MM.1S (cell line): ENCODE results near the gene SFMBT2.

Experiments used
- DNase-seq: peaks from one replicate; pipeline ENCODE4 v3.0.0-alpha.2; 2015
- H2AFZ ChIP-seq: fragments of 300-600 bp; sonication (generic); 2 replicates; pipeline ENCODE4 v1.6.0; 2016; ENCODE audit warnings: antibody characterized with exemption, low read length
- H3F3A ChIP-seq: fragments of 300-600 bp; sonication (generic); 2 replicates; pipeline ENCODE4 v1.6.1; 2016; ENCODE audit warnings: mild to moderate bottlenecking, antibody characterized with exemption, low read length, moderate library complexity, mixed read lengths; ENCODE audit not compliant: insufficient read depth
- H3K27ac ChIP-seq: fragments of 300-600 bp; sonication (generic); 2 replicates; pipeline ENCODE4 v1.5.1; 2016; ENCODE audit warnings: mild to moderate bottlenecking, low read length
- H3K27me3 ChIP-seq: fragments of 300-600 bp; sonication (generic); replicated peaks from 2 replicates; pipeline ENCODE4 v1.6.0; 2016; ENCODE audit warnings: low read length; ENCODE audit not compliant: insufficient read depth
- H3K36me3 ChIP-seq: fragments of 300-600 bp; sonication (generic); replicated peaks from 2 replicates; pipeline ENCODE4 v1.6.1; 2016; ENCODE audit warnings: mild to moderate bottlenecking, low read length, mixed read lengths; ENCODE audit not compliant: insufficient read depth
- H3K4me1 ChIP-seq: fragments of 300-600 bp; sonication (generic); 2 replicates; pipeline ENCODE4 v1.6.1; 2016; ENCODE audit warnings: low read length, mixed read lengths
- H3K4me2 ChIP-seq: fragments of 300-600 bp; sonication (generic); 2 replicates; pipeline ENCODE4 v1.6.0; 2016; ENCODE audit warnings: low read depth, low read length
- H3K4me3 ChIP-seq: fragments of 300-600 bp; sonication (generic); 2 replicates; pipeline ENCODE4 v1.5.1; 2016; ENCODE audit warnings: low read length, mixed read lengths
- H3K79me2 ChIP-seq: fragments of 300-600 bp; sonication (generic); 2 replicates; pipeline ENCODE4 v1.6.1; 2016; ENCODE audit warnings: mixed run types, low read length, mixed read lengths
- H3K9ac ChIP-seq: fragments of 300-600 bp; sonication (generic); 2 replicates; pipeline ENCODE4 v1.6.1; 2016; ENCODE audit warnings: low read length, mixed read lengths
- H3K9me2 ChIP-seq: fragments of 300-600 bp; sonication (generic); replicated peaks from 2 replicates; pipeline ENCODE4 v1.6.1; 2016; ENCODE audit warnings: mild to moderate bottlenecking, low read length, mixed read lengths; ENCODE audit not compliant: insufficient read depth
- H3K9me3 ChIP-seq: fragments of 300-600 bp; sonication (generic); replicated peaks from 2 replicates; pipeline ENCODE4 v1.6.1; 2016; ENCODE audit warnings: mild to moderate bottlenecking, low read length, mixed read lengths; ENCODE audit not compliant: insufficient read depth
- H4K20me1 ChIP-seq: fragments of 300-600 bp; sonication (generic); 2 replicates; pipeline ENCODE4 v1.6.1; 2016; ENCODE audit warnings: mild to moderate bottlenecking, low read length, moderate library complexity, mixed read lengths; ENCODE audit not compliant: insufficient read depth
- CTCF ChIP-seq: fragments of 300-600 bp; sonication (generic); IDR thresholded peaks from 2 replicates; pipeline ENCODE4 v1.5.1; 2016; ENCODE audit warnings: antibody characterized with exemption, low read length, mixed read lengths
- EZH2 ChIP-seq: fragments of 300-600 bp; sonication (generic); optimal IDR thresholded peaks from 2 replicates; pipeline ENCODE3; 2017; ENCODE audit warnings: low read depth, mild to moderate bottlenecking, antibody characterized with exemption, low read length, mixed read lengths
- EZH2phosphoT487 ChIP-seq: fragments of 300-600 bp; sonication (generic); IDR thresholded peaks from 2 replicates; pipeline ENCODE4 v1.6.1; 2018; ENCODE audit warnings: antibody characterized with exemption, low read length

Gene SFMBT2

GRCh38 chr10:7135188-7135587 is 275.6 kb downstream of the SFMBT2 start:
- no peak overlapping the region for H3K27ac ChIP-seq
- no peaks in the 10 kb centered on the region for H3F3A ChIP-seq
- H3K4me1 ChIP-seq: no peaks in the 10 kb centered on the region
- no peaks in the 10 kb centered on the region for H3K79me2 ChIP-seq
- no peaks in the 10 kb centered on the region for H4K20me1 ChIP-seq
- H3K9ac ChIP-seq: no peak overlapping the region
- H3K4me2 ChIP-seq: no peak overlapping the region
- TF ChIP-seq CTCF (no peak), EZH2 (no peak), EZH2phosphoT487 (no peak)
- no peak for DNase-seq
- no peaks in the 10 kb centered on the region for H3K36me3 ChIP-seq
- H3K9me3 ChIP-seq: no peaks in the 10 kb centered on the region
- no peak overlapping the region for H3K4me3 ChIP-seq
- H2AFZ ChIP-seq: no peak overlapping the region
- H3K27me3 ChIP-seq: no peaks in the 10 kb centered on the region
- no peaks in the 10 kb centered on the region for H3K9me2 ChIP-seq

DNA sequence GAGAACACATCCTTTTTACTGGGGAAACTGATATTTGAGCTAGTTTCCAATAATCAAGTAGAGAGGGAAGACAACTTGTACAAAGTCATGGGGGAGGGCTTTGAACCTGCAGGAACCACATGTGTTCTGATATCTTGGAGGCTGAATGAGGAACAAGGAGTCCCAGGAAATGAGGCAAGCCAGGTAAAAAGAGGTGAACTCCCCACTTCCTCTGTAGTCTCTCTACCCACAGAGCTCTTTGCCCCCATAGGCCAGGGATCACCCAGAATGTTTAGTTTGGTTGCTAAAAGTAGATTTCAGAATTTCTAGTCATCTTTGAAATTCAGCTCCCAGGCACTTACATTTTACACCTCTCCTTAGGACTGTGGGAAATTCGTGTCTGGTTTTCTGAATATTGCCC is 276.4 kb downstream of the SFMBT2 start:
- no peak for DNase-seq
- H3K79me2 ChIP-seq: no peaks in the 10 kb centered on the region
- H3K27me3 ChIP-seq: no peaks in the 10 kb centered on the region
- no peaks in the 10 kb centered on the region for H3F3A ChIP-seq
- TF ChIP-seq EZH2 (no peak), EZH2phosphoT487 (no peak), CTCF (no peak)
- H3K4me1 ChIP-seq: no peaks in the 10 kb centered on the region
- H3K4me3 ChIP-seq: no peak overlapping the region
- H3K4me2 ChIP-seq: no peak overlapping the region
- no peaks in the 10 kb centered on the region for H3K9me3 ChIP-seq
- no peaks in the 10 kb centered on the region for H4K20me1 ChIP-seq
- H3K27ac ChIP-seq: no peak overlapping the region
- no peaks in the 10 kb centered on the region for H3K36me3 ChIP-seq
- no peak overlapping the region for H3K9ac ChIP-seq
- H3K9me2 ChIP-seq: no peaks in the 10 kb centered on the region
- H2AFZ ChIP-seq: no peak overlapping the region

GRCh38 chr10:7133958-7134357 is 276.9 kb downstream of the SFMBT2 start:
- no peak overlapping the region for H3K4me2 ChIP-seq
- H2AFZ ChIP-seq: no peak overlapping the region
- no peaks in the 10 kb centered on the region for H3K9me3 ChIP-seq
- H3K27me3 ChIP-seq: no peaks in the 10 kb centered on the region
- H3K36me3 ChIP-seq: no peaks in the 10 kb centered on the region
- no peak overlapping the region for H3K4me3 ChIP-seq
- DNase-seq: no peak
- H3F3A ChIP-seq: no peaks in the 10 kb centered on the region
- H3K27ac ChIP-seq: no peak overlapping the region
- no peaks in the 10 kb centered on the region for H3K4me1 ChIP-seq
- H3K9ac ChIP-seq: no peak overlapping the region
- H4K20me1 ChIP-seq: no peaks in the 10 kb centered on the region
- TF ChIP-seq EZH2: no peak
- TF ChIP-seq CTCF: no peak
- TF ChIP-seq EZH2phosphoT487: no peak
- no peaks in the 10 kb centered on the region for H3K79me2 ChIP-seq
- no peaks in the 10 kb centered on the region for H3K9me2 ChIP-seq

GRCh38 chr10:7133278-7133677 is 277.6 kb downstream of the SFMBT2 start:
- H3K4me2 ChIP-seq: no peak overlapping the region
- H3K9ac ChIP-seq: no peak overlapping the region
- TF ChIP-seq EZH2 (no peak), EZH2phosphoT487 (no peak)
- H2AFZ ChIP-seq: no peak overlapping the region
- no peak overlapping the region for H3K4me3 ChIP-seq
- H3K27me3 ChIP-seq: no peaks in the 10 kb centered on the region
- H3F3A ChIP-seq: no peaks in the 10 kb centered on the region
- H3K9me3 ChIP-seq: no peaks in the 10 kb centered on the region
- H4K20me1 ChIP-seq: no peaks in the 10 kb centered on the region
- H3K4me1 ChIP-seq: no peaks in the 10 kb centered on the region
- no peaks in the 10 kb centered on the region for H3K36me3 ChIP-seq
- H3K9me2 ChIP-seq: no peaks in the 10 kb centered on the region
- no peaks in the 10 kb centered on the region for H3K79me2 ChIP-seq
- DNase-seq: no peak
- H3K27ac ChIP-seq: no peak overlapping the region
